Adrenal gland (tissue), 12 donors: ENCODE measurements around the gene ABCF2. TPM values are rescaled to one million over a fixed set of nuclear protein-coding genes. Genes with fewer than 3 reads are reported as not detected.
A peak's percentile ranks its signal among the peaks of the same experiment; 100 is the strongest.

ENCODE experiments used
- DNase-seq, 7 donors: peaks; one replicate each; pipeline ENCODE4 v3.0.0-alpha.2; 2019 to 2020
- H3K27ac ChIP-seq, 5 donors: fragments of 200-600 bp; sonication (generic) in 4 of 5; 1 replicate in 3 of 5; 2 replicates in 2 of 5; pipeline versions ENCODE4 v1.5.1 to v1.8.0; 2016 to 2020; ENCODE audit warnings: mild to moderate bottlenecking in 1 of 5
- H3K27me3 ChIP-seq: fragments of 200-600 bp; 2 replicates; pipeline ENCODE4 v1.8.0; 2021
- H3K36me3 ChIP-seq, 2 donors: fragments of 200-600 bp; replicated peaks in 1 of 2; 1 replicate in 1 of 2; 2 replicates in 1 of 2; pipeline versions ENCODE4 v1.5.1 to v1.8.0; 2018 to 2022
- H3K4me1 ChIP-seq, 2 donors: fragments of 200-600 bp; replicated peaks in 1 of 2; 1 replicate in 1 of 2; 2 replicates in 1 of 2; pipeline versions ENCODE4 v1.5.1 to v1.8.0; 2018 to 2021
- H3K4me3 ChIP-seq, 4 donors: fragments of 200-600 bp; sonication (generic) in 3 of 4; one replicate each; pipeline ENCODE4 v1.5.1; 2016 to 2018
- H3K9me3 ChIP-seq, 3 donors: fragments of 200-600 bp; sonication (generic) in 1 of 3; replicated peaks in 1 of 3; 1 replicate in 2 of 3; 2 replicates in 1 of 3; pipeline versions ENCODE4 v1.5.1 to v1.8.0; 2016 to 2021
- POLR2A ChIP-seq, 2 donors: fragments of 450-650 bp; IDR thresholded peaks; one replicate each; pipeline ENCODE4 v1.6.1; 2017; ENCODE audit warnings: antibody characterized with exemption in 2 of 2, mild to moderate bottlenecking in 2 of 2, moderate library complexity in 1 of 2
- WGBS, 4 donors: extraction: QIAGEN DNeasy Blood & Tissue Kit in 2 of 4; methylation state at CpG; one replicate each; pipeline versions ENCODE4 v1.1.5 to v1.1.7; 2013 to 2017; 5-methylcytosine and 5-hydroxymethylcytosine counted together
- intact Hi-C, 2 donors: fragments of 100-400 bp; cut with DNase I; formaldehyde crosslinking; loops; one replicate each; pipeline versions ENCODE4 v1.14.1 to v1.15.0; 2022 to 2023
- polyA plus RNA-seq, 3 donors: library from polyadenylated mRNA; stranded (reverse); fragments of 200-250 nt in 2 of 3; fragments of 350-450 nt in 1 of 3; fragmentation: Illumina TruSeq in 1 of 3; extraction: RNeasy Lipid Tissue Mini Kit (QIAGEN cat#74804) in 1 of 3; gene quantifications; one replicate each; pipeline ENCODE4 v1.2.3, GENCODE V29; 2013 to 2014
- total RNA-seq, 9 donors: library from RNA; depleted of rRNA in 4 of 9; stranded (reverse); fragments of >200 nt in 4 of 9; fragments of 120-200 nt in 1 of 9; fragmentation: NEBNext Ultra II Directional in 1 of 9; extraction: Animal tissue kit (Norgen Biotek cat#: 25700) in 1 of 9; gene quantifications; one replicate each; pipeline versions ENCODE4 v1.1.0 to v1.2.4, GENCODE V29; 2013 to 2023
- TF ChIP-seq, protein P1 (sequence below), 6 experiments: fragments of 450-650 bp in 4 of 6; fragments of 200-600 bp in 2 of 6; sonication (generic) in 1 of 6; IDR thresholded peaks; 1 replicate in 5 of 6; 2 replicates in 1 of 6; pipeline versions ENCODE4 v1.5.1 to v1.8.0; 2016 to 2021; ENCODE audit warnings: antibody characterized with exemption in 6 of 6, mild to moderate bottlenecking in 2 of 6, moderate library complexity in 1 of 6
- donor health status: healthy with polysubstance abuse.
- donor health status: Bipolar disorder and iron deficiency.
- donor health status: DM: yes; HTN: yes; CAD: no.
- donor health status: DM: no; HTN: no; CAD: no.
- donor health status: DM: no; HTN: no; CAD: no.
- donor health status: DM: yes; HTN: yes; CAD: no.

Gene ABCF2
- total and polyA plus RNA-seq, 12 donors, result 15.6 to 110 (median 29.3) TPM

DNA sequence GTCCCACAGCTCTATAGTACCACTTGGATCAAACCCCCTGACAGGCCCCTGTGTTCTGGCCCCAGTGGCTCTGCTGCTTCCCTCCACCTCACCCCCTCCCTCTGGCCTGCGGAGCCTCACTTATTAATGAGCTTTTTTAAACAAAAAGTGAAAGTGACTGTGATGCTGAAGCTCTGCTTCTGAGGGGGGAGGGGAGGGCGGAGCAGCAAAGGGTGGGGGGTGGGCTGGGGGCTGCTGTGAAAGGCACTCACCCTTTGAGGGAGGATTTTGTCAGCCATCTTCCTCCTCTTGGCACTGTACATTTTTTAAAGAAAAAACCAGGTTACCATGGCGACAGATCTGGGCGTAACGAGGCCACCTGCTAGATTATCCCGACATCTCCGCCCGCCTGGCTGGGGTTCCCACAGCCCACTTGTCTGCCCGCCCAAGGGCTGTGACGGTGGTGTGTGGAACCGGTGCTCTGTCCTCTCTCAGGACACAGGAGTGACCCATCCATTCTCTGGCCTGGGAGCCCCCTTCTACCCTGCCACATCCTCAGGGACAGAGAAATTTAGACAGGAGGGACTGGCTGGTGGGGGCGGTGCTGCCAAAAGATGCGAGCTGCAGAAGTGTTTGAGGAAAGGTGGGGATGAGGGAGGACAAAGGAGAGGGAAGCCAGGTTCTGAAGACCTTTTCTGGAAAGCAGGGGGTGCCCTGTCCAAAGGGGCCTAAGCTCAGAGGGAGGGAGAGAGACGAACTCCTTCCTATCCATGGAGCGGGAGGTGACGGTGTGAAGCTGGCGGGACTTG lies 16.6 kb upstream of the ABCF2 start:
- DNase-seq, result peak in 2 of 7 donors; percentile 38 to 75
- intact Hi-C loops, result no loop called here
- Histone ChIP-seq H3K27ac (peak overlapping the region in 2 of 5 donors; percentile 10 to 44), H3K4me1 (peaks cover 26 to 46% of the 10 kb centered on the region in 2 donors), H3K27me3 (no peaks in the 10 kb centered on the region), H3K4me3 (no peak overlapping the region), H3K9me3 (no peaks in the 10 kb centered on the region), H3K36me3 (peaks cover 0 to 37% of the 10 kb centered on the region in 2 donors)
- TF ChIP-seq, protein P1, sequence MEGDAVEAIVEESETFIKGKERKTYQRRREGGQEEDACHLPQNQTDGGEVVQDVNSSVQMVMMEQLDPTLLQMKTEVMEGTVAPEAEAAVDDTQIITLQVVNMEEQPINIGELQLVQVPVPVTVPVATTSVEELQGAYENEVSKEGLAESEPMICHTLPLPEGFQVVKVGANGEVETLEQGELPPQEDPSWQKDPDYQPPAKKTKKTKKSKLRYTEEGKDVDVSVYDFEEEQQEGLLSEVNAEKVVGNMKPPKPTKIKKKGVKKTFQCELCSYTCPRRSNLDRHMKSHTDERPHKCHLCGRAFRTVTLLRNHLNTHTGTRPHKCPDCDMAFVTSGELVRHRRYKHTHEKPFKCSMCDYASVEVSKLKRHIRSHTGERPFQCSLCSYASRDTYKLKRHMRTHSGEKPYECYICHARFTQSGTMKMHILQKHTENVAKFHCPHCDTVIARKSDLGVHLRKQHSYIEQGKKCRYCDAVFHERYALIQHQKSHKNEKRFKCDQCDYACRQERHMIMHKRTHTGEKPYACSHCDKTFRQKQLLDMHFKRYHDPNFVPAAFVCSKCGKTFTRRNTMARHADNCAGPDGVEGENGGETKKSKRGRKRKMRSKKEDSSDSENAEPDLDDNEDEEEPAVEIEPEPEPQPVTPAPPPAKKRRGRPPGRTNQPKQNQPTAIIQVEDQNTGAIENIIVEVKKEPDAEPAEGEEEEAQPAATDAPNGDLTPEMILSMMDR (IDR thresholded peaks at IDR 0.05), result no peak
- TF ChIP-seq POLR2A (IDR thresholded peaks at IDR 0.05), result no peak
- WGBS, 4 donors, result 38 to 48% (median 39%) methylated on average over 17 of the region's 17 CpGs

DNA sequence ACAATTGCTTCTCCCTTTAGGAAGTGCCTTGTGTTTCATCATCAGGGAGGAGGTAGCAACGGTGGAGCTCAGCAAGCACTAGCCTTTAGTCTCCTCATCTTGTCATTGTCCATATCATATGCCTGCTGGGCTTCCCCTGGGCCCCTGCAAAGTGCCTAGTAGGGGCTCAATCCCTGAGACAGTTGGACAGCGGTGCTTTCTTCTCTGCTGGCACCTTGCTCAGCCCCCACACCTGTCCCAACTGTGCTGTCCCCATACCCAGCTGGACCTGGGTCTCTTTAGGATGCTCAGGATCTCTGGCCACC lies 16.0 kb upstream of the ABCF2 start:
- Histone ChIP-seq H3K36me3 (peaks cover 0 to 43% of the 10 kb centered on the region in 2 donors), H3K4me3 (no peak overlapping the region), H3K27ac (peak overlapping the region in 2 of 5 donors; percentile 10 to 44), H3K27me3 (no peaks in the 10 kb centered on the region), H3K4me1 (peaks cover 26 to 46% of the 10 kb centered on the region in 2 donors), H3K9me3 (no peaks in the 10 kb centered on the region)
- DNase-seq, result no peak
- TF ChIP-seq POLR2A (IDR thresholded peaks at IDR 0.05), result no peak
- TF ChIP-seq, protein P1 (IDR thresholded peaks at IDR 0.05), result no peak
- intact Hi-C loops, result no loop called here
- 40 to 55% (median 50%) methylated on average over 2 of the region's 2 CpGs for WGBS, 4 donors

DNA sequence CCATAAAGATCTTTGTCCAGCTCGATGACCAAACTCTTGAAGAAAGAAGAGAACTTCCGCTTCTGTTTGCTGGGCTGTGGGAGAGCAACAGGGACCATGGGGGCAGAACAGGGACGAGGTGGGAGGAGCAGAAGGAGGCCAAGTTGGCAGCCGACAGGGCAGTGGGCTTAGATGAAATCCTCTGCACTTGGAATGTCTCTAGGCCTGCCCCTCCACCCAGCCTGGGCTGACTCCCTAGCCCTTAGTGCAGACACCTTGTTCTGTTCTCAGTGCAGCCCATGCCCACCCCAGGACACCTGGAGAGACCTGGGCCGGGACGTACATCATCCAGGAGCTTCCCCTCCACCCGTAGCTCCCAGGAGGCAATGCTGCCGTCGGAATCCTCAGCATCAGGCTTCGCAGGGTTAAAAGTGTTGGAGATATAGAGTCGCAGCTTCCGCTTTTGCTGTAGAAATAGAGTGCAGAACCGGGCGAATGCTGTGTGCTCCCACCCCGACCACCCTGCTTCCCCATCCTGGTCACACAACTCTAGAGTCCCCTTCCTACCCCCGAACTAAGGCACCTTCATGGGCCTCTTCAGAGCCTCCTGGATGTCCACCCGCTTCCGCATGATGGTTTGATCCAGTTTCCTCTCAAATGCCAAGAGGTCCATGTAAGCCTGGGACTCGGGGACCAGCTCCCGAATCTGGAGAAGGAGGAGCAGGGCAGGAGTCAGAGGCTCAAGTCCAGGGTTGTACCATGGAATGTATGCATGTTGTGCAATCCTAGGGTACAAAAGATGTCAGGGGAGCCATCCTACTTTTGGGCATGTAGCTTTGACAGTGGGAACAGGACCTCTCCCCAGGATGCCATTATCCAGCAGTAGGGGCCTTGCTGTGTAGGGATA lies 15.4 kb upstream of the ABCF2 start:
- no peak overlapping the region for H3K4me3 ChIP-seq
- H3K36me3 ChIP-seq, result peaks cover 0 to 49% of the 10 kb centered on the region in 2 donors
- no peaks in the 10 kb centered on the region for H3K27me3 ChIP-seq
- H3K9me3 ChIP-seq, result no peaks in the 10 kb centered on the region
- WGBS, 4 donors, result 72 to 83% (median 74%) methylated on average over 17 to 20 of the region's 20 CpGs
- no peak for TF ChIP-seq POLR2A (IDR thresholded peaks at IDR 0.05)
- TF ChIP-seq, protein P1 (IDR thresholded peaks at IDR 0.05), result no peak
- intact Hi-C loops, result no loop called here
- peak overlapping the region in 1 of 5 donors; percentile 10 for H3K27ac ChIP-seq
- peaks cover 21 to 40% of the 10 kb centered on the region in 2 donors for H3K4me1 ChIP-seq
- DNase-seq, result peak in 1 of 7 donors; percentile 31

DNA sequence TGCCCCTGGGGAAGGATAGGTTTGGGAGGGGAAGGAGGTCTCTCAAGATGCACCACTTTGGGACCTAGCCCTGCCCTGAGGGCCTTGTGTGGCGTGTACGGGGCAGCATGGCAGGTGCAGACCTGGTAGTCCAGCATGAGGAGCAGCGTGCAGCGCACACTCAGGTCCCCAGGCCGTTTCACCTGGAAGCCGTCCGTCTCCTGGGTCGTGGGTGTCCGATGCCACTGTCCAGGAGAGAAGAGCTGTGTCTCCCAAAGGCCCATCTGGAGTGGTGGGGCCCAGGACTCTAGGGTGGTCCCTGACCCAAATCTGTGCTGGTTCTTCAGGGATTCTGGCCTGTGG lies 14.7 kb upstream of the ABCF2 start:
- no peak overlapping the region for H3K27ac ChIP-seq
- no peaks in the 10 kb centered on the region for H3K27me3 ChIP-seq
- no peaks in the 10 kb centered on the region for H3K9me3 ChIP-seq
- H3K4me1 ChIP-seq, result peaks cover 15 to 33% of the 10 kb centered on the region in 2 donors
- peaks cover 0 to 56% of the 10 kb centered on the region in 2 donors for H3K36me3 ChIP-seq
- intact Hi-C loops, result no loop called here
- 74 to 97% (median 88%) methylated on average over 3 to 9 of the region's 9 CpGs for WGBS, 4 donors
- TF ChIP-seq, protein P1 (IDR thresholded peaks at IDR 0.05), result no peak
- TF ChIP-seq POLR2A (IDR thresholded peaks at IDR 0.05), result no peak
- H3K4me3 ChIP-seq, result no peak overlapping the region
- peak in 1 of 7 donors; percentile 36 for DNase-seq
